T47D (cell line): Measurements from ENCODE around the gene CHCHD4.

Experiments used
- DNase-seq, 2 experiments: peaks; one replicate each; pipeline versions ENCODE4 v3.0.0 to v3.0.0-alpha.2; 2011 to 2012; ENCODE audit warnings: low read depth in 1 of 2, low spot score in 1 of 2
- JUND ChIP-seq: IDR thresholded peaks from 2 replicates; pipeline ENCODE4 v1.6.1; 2012; ENCODE audit warnings: low read depth
- in situ Hi-C: cut with HindIII; loops from 2 replicates; pipeline ENCODE4 v1.10.0; 2016; ENCODE audit warnings: low sequenced_read_pairs, low pct_unique_long_range_greater_than_20kb

The CHCHD4 gene

GRCh38 chr3:14138109-14138877, 13.6 kb upstream of the CHCHD4 start:
- no peak for TF ChIP-seq JUND
- DNase-seq: no peak
- in situ Hi-C loops: no loop called here

GRCh38 chr3:14137445-14137844, 12.8 kb upstream of the CHCHD4 start:
- TF ChIP-seq JUND: no peak
- in situ Hi-C loops: no loop called here
- DNase-seq: no peak

- in situ Hi-C loops: no loop called here
- no peak for DNase-seq
- no peak for TF ChIP-seq JUND
These were observed 12.3 kb upstream of the CHCHD4 start for GRCh38 chr3:14137004-14137403.

- in situ Hi-C loops: no loop called here
- no peak for DNase-seq
- TF ChIP-seq JUND: no peak
These were observed 10.9 kb upstream of the CHCHD4 start for GRCh38 chr3:14135581-14135980.

- no peak for DNase-seq
- in situ Hi-C loops: no loop called here
- no peak for TF ChIP-seq JUND
These were observed 9.6 kb upstream of the CHCHD4 start for GRCh38 chr3:14134291-14134690.

GRCh38 chr3:14133876-14134275, 9.2 kb upstream of the CHCHD4 start:
- in situ Hi-C loops: no loop called here
- DNase-seq: no peak
- no peak for TF ChIP-seq JUND

GRCh38 chr3:14133188-14133800, 8.6 kb upstream of the CHCHD4 start:
- in situ Hi-C loops: no loop called here
- no peak for DNase-seq
- no peak for TF ChIP-seq JUND

GRCh38 chr3:14132689-14133088, 8.0 kb upstream of the CHCHD4 start:
- TF ChIP-seq JUND: no peak
- in situ Hi-C loops: no loop called here
- DNase-seq: no peak

- in situ Hi-C loops: no loop called here
- no peak for TF ChIP-seq JUND
- no peak for DNase-seq
These were observed 7.5 kb upstream of the CHCHD4 start for GRCh38 chr3:14132120-14132519.

GRCh38 chr3:14131134-14131533, 6.5 kb upstream of the CHCHD4 start:
- TF ChIP-seq JUND: no peak
- in situ Hi-C loops: no loop called here
- DNase-seq: no peak

GRCh38 chr3:14130707-14131106, 6.0 kb upstream of the CHCHD4 start:
- TF ChIP-seq JUND: no peak
- in situ Hi-C loops: no loop called here
- DNase-seq: no peak

- in situ Hi-C loops: no loop called here
- TF ChIP-seq JUND: no peak
These were observed 5.6 kb upstream of the CHCHD4 start for GRCh38 chr3:14130230-14130629.

GRCh38 chr3:14129296-14129695, 4.6 kb upstream of the CHCHD4 start:
- no peak for DNase-seq
- in situ Hi-C loops: no loop called here
- TF ChIP-seq JUND: no peak

More at GRCh38 chr3:14130230-14130629, 5.6 kb upstream of the CHCHD4 start:
- DNase-seq: no peak
